ENCODE measurements around the gene GUCY2C. TPM values are rescaled to one million over a fixed set of nuclear protein-coding genes. Genes with fewer than 3 reads are reported as not detected.

The GUCY2C gene
- total and polyA plus RNA-seq, 4 donors, result 0.01 to 0.05 TPM; not detected in 2

- Histone ChIP-seq H3K36me3 (ENCODE audit: control insufficient read depth in 4 of 4, insufficient read depth in 3 of 4, low read depth in 1 of 4, low read length in 3 of 4) (no peaks in the 10 kb centered on the region), H3K27me3 (ENCODE audit: control insufficient read depth in 4 of 4, insufficient read depth in 4 of 4, low read length in 3 of 4) (no peaks in the 10 kb centered on the region), H3K9ac (ENCODE audit: low read depth in 1 of 2, low read length in 2 of 2) (no peak overlapping the region), H3K27ac (ENCODE audit: low read depth in 1 of 2, low read length in 2 of 2) (no peak overlapping the region), H3K4me1 (ENCODE audit: control insufficient read depth in 4 of 4, insufficient read depth in 4 of 4, low read length in 3 of 4) (no peaks in the 10 kb centered on the region), H3K4me3 (ENCODE audit: low read depth in 1 of 3, low read length in 3 of 3) (no peak overlapping the region), H3K9me3 (ENCODE audit: control insufficient read depth in 4 of 4, low read length in 3 of 4) (no peaks in the 10 kb centered on the region)
- DNase-seq (ENCODE audit: low spot score), result peak; percentile 66
- WGBS, result 16% methylated on average over 8 of the region's 8 CpGs
- TF ChIP-seq HNF4A (conservative IDR thresholded peaks at IDR 0.05) (no peak), HNF4G (IDR thresholded peaks at IDR 0.05) (no peak), TAF1 (conservative IDR thresholded peaks at IDR 0.05) (no peak), FOXA2 (IDR thresholded peaks at IDR 0.05) (no peak), JUND (IDR thresholded peaks at IDR 0.05) (no peak), RAD21 (IDR thresholded peaks at IDR 0.05) (peak; percentile 98), NR2F2 (IDR thresholded peaks at IDR 0.05) (no peak), EGR1 (IDR thresholded peaks at IDR 0.05; ENCODE audit: low read depth in 2 of 2) (no peak), RXRA (IDR thresholded peaks at IDR 0.05) (no peak), GABPA (IDR thresholded peaks at IDR 0.05 in 1 of 2, conservative IDR thresholded peaks at IDR 0.05 in 1 of 2) (no peak)
- TF ChIP-seq, protein P1, sequence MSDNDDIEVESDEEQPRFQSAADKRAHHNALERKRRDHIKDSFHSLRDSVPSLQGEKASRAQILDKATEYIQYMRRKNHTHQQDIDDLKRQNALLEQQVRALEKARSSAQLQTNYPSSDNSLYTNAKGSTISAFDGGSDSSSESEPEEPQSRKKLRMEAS (IDR thresholded peaks at IDR 0.05), result no peak
- TF ChIP-seq, protein P2, sequence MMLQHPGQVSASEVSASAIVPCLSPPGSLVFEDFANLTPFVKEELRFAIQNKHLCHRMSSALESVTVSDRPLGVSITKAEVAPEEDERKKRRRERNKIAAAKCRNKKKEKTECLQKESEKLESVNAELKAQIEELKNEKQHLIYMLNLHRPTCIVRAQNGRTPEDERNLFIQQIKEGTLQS (IDR thresholded peaks at IDR 0.05), result no peak
- TF ChIP-seq, protein P3, sequence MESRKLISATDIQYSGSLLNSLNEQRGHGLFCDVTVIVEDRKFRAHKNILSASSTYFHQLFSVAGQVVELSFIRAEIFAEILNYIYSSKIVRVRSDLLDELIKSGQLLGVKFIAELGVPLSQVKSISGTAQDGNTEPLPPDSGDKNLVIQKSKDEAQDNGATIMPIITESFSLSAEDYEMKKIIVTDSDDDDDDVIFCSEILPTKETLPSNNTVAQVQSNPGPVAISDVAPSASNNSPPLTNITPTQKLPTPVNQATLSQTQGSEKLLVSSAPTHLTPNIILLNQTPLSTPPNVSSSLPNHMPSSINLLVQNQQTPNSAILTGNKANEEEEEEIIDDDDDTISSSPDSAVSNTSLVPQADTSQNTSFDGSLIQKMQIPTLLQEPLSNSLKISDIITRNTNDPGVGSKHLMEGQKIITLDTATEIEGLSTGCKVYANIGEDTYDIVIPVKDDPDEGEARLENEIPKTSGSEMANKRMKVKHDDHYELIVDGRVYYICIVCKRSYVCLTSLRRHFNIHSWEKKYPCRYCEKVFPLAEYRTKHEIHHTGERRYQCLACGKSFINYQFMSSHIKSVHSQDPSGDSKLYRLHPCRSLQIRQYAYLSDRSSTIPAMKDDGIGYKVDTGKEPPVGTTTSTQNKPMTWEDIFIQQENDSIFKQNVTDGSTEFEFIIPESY (IDR thresholded peaks at IDR 0.05), result no peak
- TF ChIP-seq, protein P4, sequence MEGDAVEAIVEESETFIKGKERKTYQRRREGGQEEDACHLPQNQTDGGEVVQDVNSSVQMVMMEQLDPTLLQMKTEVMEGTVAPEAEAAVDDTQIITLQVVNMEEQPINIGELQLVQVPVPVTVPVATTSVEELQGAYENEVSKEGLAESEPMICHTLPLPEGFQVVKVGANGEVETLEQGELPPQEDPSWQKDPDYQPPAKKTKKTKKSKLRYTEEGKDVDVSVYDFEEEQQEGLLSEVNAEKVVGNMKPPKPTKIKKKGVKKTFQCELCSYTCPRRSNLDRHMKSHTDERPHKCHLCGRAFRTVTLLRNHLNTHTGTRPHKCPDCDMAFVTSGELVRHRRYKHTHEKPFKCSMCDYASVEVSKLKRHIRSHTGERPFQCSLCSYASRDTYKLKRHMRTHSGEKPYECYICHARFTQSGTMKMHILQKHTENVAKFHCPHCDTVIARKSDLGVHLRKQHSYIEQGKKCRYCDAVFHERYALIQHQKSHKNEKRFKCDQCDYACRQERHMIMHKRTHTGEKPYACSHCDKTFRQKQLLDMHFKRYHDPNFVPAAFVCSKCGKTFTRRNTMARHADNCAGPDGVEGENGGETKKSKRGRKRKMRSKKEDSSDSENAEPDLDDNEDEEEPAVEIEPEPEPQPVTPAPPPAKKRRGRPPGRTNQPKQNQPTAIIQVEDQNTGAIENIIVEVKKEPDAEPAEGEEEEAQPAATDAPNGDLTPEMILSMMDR (IDR thresholded peaks at IDR 0.05; ENCODE audit: low read depth, low read length, missing input control), result peak; percentile 99
These were observed 66.3 kb downstream of the GUCY2C start for GRCh38 chr12:14629832-14630710.

DNA sequence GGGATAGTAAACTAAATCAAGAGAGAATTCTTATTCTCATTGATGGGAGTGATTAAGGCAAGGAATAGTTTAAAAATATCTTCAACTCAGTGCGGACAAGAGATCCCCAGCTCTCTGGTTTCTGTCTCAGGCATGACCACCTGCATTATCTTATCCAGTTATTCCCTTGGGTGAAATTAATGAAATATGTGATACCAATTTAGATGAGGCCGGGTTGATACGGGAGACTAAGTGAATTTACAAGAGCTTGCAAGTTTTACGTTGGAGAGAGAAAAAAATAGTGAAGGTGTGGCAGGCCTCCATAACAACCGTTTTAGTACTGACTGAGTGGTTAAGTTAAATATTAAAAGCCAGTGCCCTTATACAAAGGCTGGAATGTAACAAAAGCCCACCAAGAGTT is 67.6 kb downstream of the GUCY2C start:
- no peak for DNase-seq (ENCODE audit: low spot score)
- no peak overlapping the region for H3K9ac ChIP-seq (ENCODE audit: low read depth in 1 of 2, low read length in 2 of 2)
- no peak overlapping the region for H3K4me3 ChIP-seq (ENCODE audit: low read depth in 1 of 3, low read length in 3 of 3)
- no peaks in the 10 kb centered on the region for H3K36me3 ChIP-seq (ENCODE audit: control insufficient read depth in 4 of 4, insufficient read depth in 3 of 4, low read depth in 1 of 4, low read length in 3 of 4)
- 79% methylated on average over 5 of the region's 5 CpGs for WGBS
- TF ChIP-seq YY1 (IDR thresholded peaks at IDR 0.05), result no peak
- TF ChIP-seq, protein P2 (IDR thresholded peaks at IDR 0.05), result no peak
- no peak for TF ChIP-seq HNF4A (conservative IDR thresholded peaks at IDR 0.05)
- TF ChIP-seq, protein P3 (IDR thresholded peaks at IDR 0.05), result no peak
- no peak for TF ChIP-seq FOXA1 (IDR thresholded peaks at IDR 0.05)
- H3K27ac ChIP-seq (ENCODE audit: low read depth in 1 of 2, low read length in 2 of 2), result no peak overlapping the region
- no peaks in the 10 kb centered on the region for H3K4me1 ChIP-seq (ENCODE audit: control insufficient read depth in 4 of 4, insufficient read depth in 4 of 4, low read length in 3 of 4)
- H3K27me3 ChIP-seq (ENCODE audit: control insufficient read depth in 4 of 4, insufficient read depth in 4 of 4, low read length in 3 of 4), result no peaks in the 10 kb centered on the region
- H3K9me3 ChIP-seq (ENCODE audit: control insufficient read depth in 4 of 4, low read length in 3 of 4), result no peaks in the 10 kb centered on the region
